Nephron (organoid): ENCODE measurements around the gene HDHD2.

ENCODE experiments used
- H3K27ac Mint-ChIP-seq, 3 experiments: 2 replicates each; pipeline ENCODE4 v1.8.0; 2020; ENCODE audit warnings: mixed read lengths in 3 of 3, mild to moderate bottlenecking in 2 of 3, moderate library complexity in 1 of 3
- H3K27me3 Mint-ChIP-seq: 2 replicates; pipeline ENCODE4 v1.8.0; 2021; ENCODE audit warnings: low read depth, mild to moderate bottlenecking, moderate library complexity, mixed read lengths
- H3K36me3 Mint-ChIP-seq: 2 replicates; pipeline ENCODE4 v1.8.0; 2020; ENCODE audit warnings: low read depth, mixed read lengths
- H3K4me1 Mint-ChIP-seq: 2 replicates; pipeline ENCODE4 v1.8.0; 2020; ENCODE audit warnings: mixed read lengths
- H3K4me3 Mint-ChIP-seq, 3 experiments: 2 replicates each; pipeline ENCODE4 v1.8.0; 2020; ENCODE audit warnings: mild to moderate bottlenecking in 3 of 3, mixed read lengths in 3 of 3, moderate library complexity in 2 of 3
- H3K9me3 Mint-ChIP-seq: 2 replicates; pipeline ENCODE4 v1.8.0; 2020; ENCODE audit warnings: mixed read lengths
- CTCF ChIP-seq, 3 experiments: fragments of 200-600 bp; sonication (generic); IDR thresholded peaks; one replicate each; pipeline ENCODE4 v1.5.0; 2021; ENCODE audit warnings: antibody characterized with exemption in 3 of 3; ENCODE audit not compliant: unreplicated experiment in 3 of 3

HDHD2 gene

GRCh38 chr18:47143153-47143552, 7.1 kb downstream of the HDHD2 start:
- H3K27me3 Mint-ChIP-seq = no peaks in the 10 kb centered on the region
- H3K27ac Mint-ChIP-seq = no peak overlapping the region
- H3K4me3 Mint-ChIP-seq = no peak overlapping the region
- peaks cover 17% of the 10 kb centered on the region for H3K36me3 Mint-ChIP-seq
- no peaks in the 10 kb centered on the region for H3K4me1 Mint-ChIP-seq
- no peak for TF ChIP-seq CTCF (IDR thresholded peaks at IDR 0.05; ENCODE audit: unreplicated experiment in 3 of 3)
- H3K9me3 Mint-ChIP-seq = no peaks in the 10 kb centered on the region

GRCh38 chr18:47141289-47141688, 9.0 kb downstream of the HDHD2 start:
- Mint-ChIP-seq H3K9me3 (no peaks in the 10 kb centered on the region), H3K4me3 (no peak overlapping the region), H3K27ac (no peak overlapping the region), H3K4me1 (no peaks in the 10 kb centered on the region), H3K27me3 (no peaks in the 10 kb centered on the region), H3K36me3 (peaks cover 21% of the 10 kb centered on the region)
- TF ChIP-seq CTCF (IDR thresholded peaks at IDR 0.05; ENCODE audit: unreplicated experiment in 3 of 3) = no peak

- H3K27me3 Mint-ChIP-seq = no peaks in the 10 kb centered on the region
- no peaks in the 10 kb centered on the region for H3K9me3 Mint-ChIP-seq
- no peak overlapping the region for H3K4me3 Mint-ChIP-seq
- peaks cover 59% of the 10 kb centered on the region for H3K36me3 Mint-ChIP-seq
- H3K4me1 Mint-ChIP-seq = no peaks in the 10 kb centered on the region
- TF ChIP-seq CTCF (IDR thresholded peaks at IDR 0.05; ENCODE audit: unreplicated experiment in 3 of 3) = no peak
- no peak overlapping the region for H3K27ac Mint-ChIP-seq
Observed at GRCh38 chr18:47121146-47121545, 29.2 kb downstream of the HDHD2 start.

- no peak overlapping the region for H3K27ac Mint-ChIP-seq
- no peak for TF ChIP-seq CTCF (IDR thresholded peaks at IDR 0.05; ENCODE audit: unreplicated experiment in 3 of 3)
- no peaks in the 10 kb centered on the region for H3K4me1 Mint-ChIP-seq
Observed at GRCh38 chr18:47120428-47120827, 29.9 kb downstream of the HDHD2 start.

GRCh38 chr18:47118981-47119380, 31.3 kb downstream of the HDHD2 start:
- H3K4me1 Mint-ChIP-seq = no peaks in the 10 kb centered on the region
- H3K4me3 Mint-ChIP-seq = no peak overlapping the region
- no peak overlapping the region for H3K27ac Mint-ChIP-seq
- no peaks in the 10 kb centered on the region for H3K27me3 Mint-ChIP-seq
- H3K36me3 Mint-ChIP-seq = peaks cover 54% of the 10 kb centered on the region
- TF ChIP-seq CTCF (IDR thresholded peaks at IDR 0.05; ENCODE audit: unreplicated experiment in 3 of 3) = no peak
- no peaks in the 10 kb centered on the region for H3K9me3 Mint-ChIP-seq

More at GRCh38 chr18:47120428-47120827, 29.9 kb downstream of the HDHD2 start:
- H3K9me3 Mint-ChIP-seq = no peaks in the 10 kb centered on the region
- H3K4me3 Mint-ChIP-seq = no peak overlapping the region
- H3K27me3 Mint-ChIP-seq = no peaks in the 10 kb centered on the region
- peaks cover 53% of the 10 kb centered on the region for H3K36me3 Mint-ChIP-seq

GRCh38 chr18:47115205-47115604, 35.1 kb downstream of the HDHD2 start:
- no peaks in the 10 kb centered on the region for H3K4me1 Mint-ChIP-seq
- no peaks in the 10 kb centered on the region for H3K9me3 Mint-ChIP-seq
- peaks cover 59% of the 10 kb centered on the region for H3K36me3 Mint-ChIP-seq
- TF ChIP-seq CTCF (IDR thresholded peaks at IDR 0.05; ENCODE audit: unreplicated experiment in 3 of 3) = no peak
- no peak overlapping the region for H3K4me3 Mint-ChIP-seq
- H3K27ac Mint-ChIP-seq = peak overlapping the region in 1 of 3 experiments; percentile 25
- H3K27me3 Mint-ChIP-seq = no peaks in the 10 kb centered on the region
